WTC11 (cell line): ENCODE results near the gene EVC.

Source experiments
- CTCF ChIP-seq: fragments of 200-600 bp; IDR thresholded peaks from 2 replicates; pipeline ENCODE4 v1.8.0; 2022; ENCODE audit warnings: antibody characterized with exemption
- HMGXB4 ChIP-seq: sonication (generic); formaldehyde crosslinking; IDR thresholded peaks from 2 replicates; pipeline ENCODE4 v1.8.1; 2023; ENCODE audit warnings: mild to moderate bottlenecking, moderate library complexity, missing genetic modification reagents
- IRF2 ChIP-seq: sonication (generic); formaldehyde crosslinking; IDR thresholded peaks from 2 replicates; pipeline ENCODE4 v1.8.0; 2022; ENCODE audit warnings: low read depth, missing genetic modification reagents, borderline replicate concordance
- MAX ChIP-seq: sonication (generic); formaldehyde crosslinking; IDR thresholded peaks from 2 replicates; pipeline ENCODE4 v1.8.0; 2022; ENCODE audit warnings: mild to moderate bottlenecking, missing genetic modification reagents
- PREB ChIP-seq: sonication (generic); formaldehyde crosslinking; IDR thresholded peaks from 2 replicates; pipeline ENCODE4 v1.8.1; 2022; ENCODE audit warnings: mild to moderate bottlenecking, missing genetic modification reagents, moderate library complexity, borderline replicate concordance
- SP1 ChIP-seq: sonication (generic); formaldehyde crosslinking; conservative IDR thresholded peaks from 2 replicates; pipeline ENCODE4 v1.8.1; 2022; ENCODE audit warnings: missing genetic modification reagents
- USF2 ChIP-seq: sonication (generic); formaldehyde crosslinking; IDR thresholded peaks from 2 replicates; pipeline ENCODE4 v1.8.1; 2023; ENCODE audit warnings: mild to moderate bottlenecking, missing genetic modification reagents, moderate library complexity
- ZNF219 ChIP-seq: sonication (generic); formaldehyde crosslinking; IDR thresholded peaks from 2 replicates; pipeline ENCODE4 v1.8.0; 2023; ENCODE audit warnings: missing genetic modification reagents, mild to moderate bottlenecking, borderline replicate concordance
- ZNF416 ChIP-seq: fragments of 250-450 bp; sonication (Bioruptor Pico); IDR thresholded peaks from 2 replicates; pipeline ENCODE4 v1.9.0; 2021; ENCODE audit warnings: mild to moderate bottlenecking, inconsistent platforms

GRCh38 chr4:5757091-5757490 lies 46.1 kb downstream of the EVC start:
- TF ChIP-seq CTCF (no peak), SP1 (no peak), ZNF416 (CRISPR knock-in tag) (no peak), PREB (CRISPR knock-in tag) (no peak), USF2 (no peak), ZNF219 (CRISPR knock-in tag) (no peak), MAX (CRISPR knock-in tag) (no peak), IRF2 (no peak), HMGXB4 (no peak)
